Heart left ventricle (tissue), 16 donors: Measurements from ENCODE around the gene C3orf22. TPM values are rescaled to one million over a fixed set of nuclear protein-coding genes. Genes with fewer than 3 reads are reported as not detected.

Experiments used
- ATAC-seq, 4 donors: fragments of 200-7000 bp; cut with Tn5 transposase; one replicate each; pipeline ENCODE4 v1.9.1; 2020 to 2022; ENCODE audit warnings: moderate library complexity in 4 of 4, mild to moderate bottlenecking in 3 of 4, moderate number of reproducible peaks in 1 of 4
- DNase-seq, 5 donors: peaks; one replicate each; pipeline ENCODE4 v3.0.0-alpha.2; 2020
- H3K27ac ChIP-seq, 12 donors: fragments of 200-600 bp; sonication (generic) in 4 of 12; one replicate each; pipeline versions ENCODE4 v1.5.0 to v1.8.0; 2016 to 2022; ENCODE audit warnings: mild to moderate bottlenecking in 2 of 12
- H3K27me3 ChIP-seq, 9 donors: fragments of 200-600 bp; sonication (generic) in 2 of 9; one replicate each; pipeline versions ENCODE4 v1.5.1 to v1.8.0; 2016 to 2022; ENCODE audit warnings: mild to moderate bottlenecking in 3 of 9
- H3K36me3 ChIP-seq, 9 donors: fragments of 200-600 bp; sonication (generic) in 2 of 9; one replicate each; pipeline versions ENCODE4 v1.5.0 to v1.8.0; 2018 to 2022; ENCODE audit warnings: mild to moderate bottlenecking in 2 of 9
- H3K4me1 ChIP-seq, 12 donors: fragments of 200-600 bp; sonication (generic) in 4 of 12; one replicate each; pipeline versions ENCODE4 v1.5.0 to v1.8.0; 2016 to 2022; ENCODE audit warnings: mild to moderate bottlenecking in 3 of 12
- H3K4me3 ChIP-seq, 12 donors: fragments of 200-600 bp; sonication (generic) in 4 of 12; one replicate each; pipeline versions ENCODE4 v1.5.0 to v1.8.0; 2017 to 2022; ENCODE audit warnings: mild to moderate bottlenecking in 9 of 12, moderate library complexity in 4 of 12
- H3K9me3 ChIP-seq, 12 donors: fragments of 200-600 bp; sonication (generic) in 4 of 12; one replicate each; pipeline versions ENCODE4 v1.5.0 to v1.8.0; 2016 to 2022; ENCODE audit warnings: mild to moderate bottlenecking in 1 of 12
- POLR2A ChIP-seq, 2 donors: fragments of 450-650 bp; IDR thresholded peaks; one replicate each; pipeline ENCODE4 v1.6.1; 2017; ENCODE audit warnings: antibody characterized with exemption in 2 of 2, mild to moderate bottlenecking in 2 of 2, moderate library complexity in 2 of 2
- WGBS, 4 donors: extraction: QIAGEN DNeasy Blood & Tissue Kit in 2 of 4; methylation state at CpG; one replicate each; pipeline versions ENCODE4 v1.1.5 to v1.1.7; 2013 to 2018; 5-methylcytosine and 5-hydroxymethylcytosine counted together
- intact Hi-C, 10 donors: fragments of 100-400 bp; cut with DNase I; formaldehyde crosslinking; loops; one replicate each; pipeline versions ENCODE4 v1.11.1 to v1.14.2; 2022
- polyA plus RNA-seq, 2 donors: library from polyadenylated mRNA; stranded (reverse); fragments of 200-250 nt; gene quantifications; one replicate each; pipeline ENCODE4 v1.2.3, GENCODE V29; 2013
- total RNA-seq, 9 donors: library from RNA; depleted of rRNA in 2 of 9; stranded (reverse); fragments of >200 nt in 2 of 9; fragmentation: NEBNext Ultra II Directional in 3 of 9; extraction: Animal tissue kit (Norgen Biotek cat#: 25700) in 3 of 9; gene quantifications; one replicate each; pipeline versions ENCODE4 v1.1.0 to v1.2.4, GENCODE V29; 2016 to 2023
- TF ChIP-seq, protein P1 (sequence below), 12 donors: fragments of 200-600 bp; sonication (generic) in 4 of 12; IDR thresholded peaks; one replicate each; pipeline versions ENCODE4 v1.5.0 to v1.8.0; 2018 to 2022; ENCODE audit warnings: antibody characterized with exemption in 12 of 12, mild to moderate bottlenecking in 5 of 12
- donor health status: ischemic (EF 13 %, LVEDD 7.1; RV severe dilation, severe dysfunction).
- donor health status: healthy with polysubstance abuse.
- donor health status: DM: no; HTN: yes; CAD: no.
- donor health status: DM: no; HTN: no; CAD: no.
- donor health status: ischemic (EF 25% LVEDD 6.9; RV normal size, moderate dysfunction).
- donor health status: ischemic (EF 25% LVEDD 5.7; RV mildly dilated, moderate dysfunction).
- donor health status: healthy.
- donor health status: DM: yes; HTN: yes; CAD: no.
- donor health status: ischemic (EF 35%, LVEDD 5.7; RV mildly dilated, moderate dysfunction).
- donor health status: nonischemic (EF 11% LVEDD 7.7; RV severe dilation, severe dysfunction).
- donor health status: DM: yes; HTN: yes; CAD: no.
- donor health status: PGD.
- donor health status: ischemic (EF 29% LVEDD 5.4; RV normal size, mild dysfunction).
- donor health status: nonischemic (EF 23%, LVEDD 6.1; RV moderate dilation, normal function).

The C3orf22 gene
- total and polyA plus RNA-seq, 11 donors, result not detected

DNA sequence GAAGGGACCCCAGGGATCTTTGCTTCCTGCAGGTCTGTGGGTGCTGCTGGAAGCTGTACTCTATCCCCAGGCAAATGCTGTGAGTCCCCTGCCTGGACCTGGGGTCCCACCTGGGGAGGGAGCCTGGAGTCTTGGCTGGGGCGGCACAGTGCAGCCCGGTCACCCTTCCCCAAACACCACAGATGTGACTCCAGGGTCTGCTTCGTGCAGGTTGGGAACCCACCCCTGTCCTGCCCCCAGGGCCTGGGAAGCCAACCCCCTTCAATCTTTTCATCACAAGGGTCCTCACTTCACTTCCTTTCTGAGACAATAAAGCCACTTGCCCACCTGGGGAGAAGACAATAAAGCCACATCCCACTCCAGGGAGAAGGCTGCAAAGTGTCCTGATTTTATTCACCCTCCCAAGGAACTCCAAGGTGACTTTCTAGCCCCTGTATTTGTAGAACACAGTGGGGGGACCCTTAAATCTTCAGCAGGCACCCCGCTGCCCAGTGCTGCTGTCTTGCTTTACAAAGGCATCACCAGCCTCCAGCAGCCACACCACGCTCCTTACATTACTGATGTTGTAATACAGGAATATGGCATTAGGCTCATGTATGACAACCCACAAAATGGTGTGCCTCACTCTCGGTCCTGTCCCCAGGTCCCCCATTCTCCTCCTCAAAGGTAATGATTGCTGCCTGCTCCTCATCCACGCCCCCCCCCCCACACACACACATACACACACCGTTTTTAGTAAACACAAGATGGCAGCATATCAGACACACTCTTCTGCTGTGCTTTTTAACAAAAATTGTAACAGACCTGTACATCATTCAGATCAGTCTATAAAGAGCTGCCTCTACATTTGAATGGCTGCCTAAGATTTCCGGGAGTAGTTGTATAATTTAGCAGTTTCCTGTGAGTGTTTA, 9.9 kb downstream of the C3orf22 start:
- no peak for ATAC-seq
- no peaks in the 10 kb centered on the region for H3K9me3 ChIP-seq
- peak; percentile 5 to 40 (median 7) for DNase-seq
- peaks cover 0 to 3% (median 0%) of the 10 kb centered on the region in 12 donors for H3K4me1 ChIP-seq
- peaks cover 0 to 4% (median 0%) of the 10 kb centered on the region in 9 donors for H3K27me3 ChIP-seq
- H3K4me3 ChIP-seq, result no peak overlapping the region
- no peak overlapping the region for H3K27ac ChIP-seq
- H3K36me3 ChIP-seq, result no peaks in the 10 kb centered on the region
- WGBS, 4 donors, result 58 to 67% (median 62%) methylated on average over 9 of the region's 9 CpGs
- TF ChIP-seq, protein P1, sequence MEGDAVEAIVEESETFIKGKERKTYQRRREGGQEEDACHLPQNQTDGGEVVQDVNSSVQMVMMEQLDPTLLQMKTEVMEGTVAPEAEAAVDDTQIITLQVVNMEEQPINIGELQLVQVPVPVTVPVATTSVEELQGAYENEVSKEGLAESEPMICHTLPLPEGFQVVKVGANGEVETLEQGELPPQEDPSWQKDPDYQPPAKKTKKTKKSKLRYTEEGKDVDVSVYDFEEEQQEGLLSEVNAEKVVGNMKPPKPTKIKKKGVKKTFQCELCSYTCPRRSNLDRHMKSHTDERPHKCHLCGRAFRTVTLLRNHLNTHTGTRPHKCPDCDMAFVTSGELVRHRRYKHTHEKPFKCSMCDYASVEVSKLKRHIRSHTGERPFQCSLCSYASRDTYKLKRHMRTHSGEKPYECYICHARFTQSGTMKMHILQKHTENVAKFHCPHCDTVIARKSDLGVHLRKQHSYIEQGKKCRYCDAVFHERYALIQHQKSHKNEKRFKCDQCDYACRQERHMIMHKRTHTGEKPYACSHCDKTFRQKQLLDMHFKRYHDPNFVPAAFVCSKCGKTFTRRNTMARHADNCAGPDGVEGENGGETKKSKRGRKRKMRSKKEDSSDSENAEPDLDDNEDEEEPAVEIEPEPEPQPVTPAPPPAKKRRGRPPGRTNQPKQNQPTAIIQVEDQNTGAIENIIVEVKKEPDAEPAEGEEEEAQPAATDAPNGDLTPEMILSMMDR (IDR thresholded peaks at IDR 0.05), result no peak
- no peak for TF ChIP-seq POLR2A (IDR thresholded peaks at IDR 0.05)
- intact Hi-C loops, result no loop called here

DNA sequence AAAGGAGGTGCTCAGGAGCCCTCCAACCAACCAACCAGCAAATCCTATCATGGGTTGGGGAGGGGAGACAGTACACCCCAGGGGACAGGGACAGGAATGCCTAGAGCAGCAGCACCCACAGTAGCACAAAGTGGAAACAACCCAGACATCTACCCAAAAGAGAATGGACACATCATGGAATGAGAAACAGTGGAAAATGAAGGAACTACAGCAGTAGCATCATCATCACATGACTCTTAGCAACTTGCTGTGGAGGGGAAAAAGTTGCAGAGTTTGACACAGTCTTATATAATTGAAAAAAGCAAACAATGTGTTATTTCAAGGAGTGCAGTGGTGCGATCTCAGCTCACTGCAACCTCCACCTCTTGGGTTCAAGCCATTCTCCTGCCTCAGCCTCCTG, 11.0 kb downstream of the C3orf22 start:
- no peak for ATAC-seq
- no peak overlapping the region for H3K4me3 ChIP-seq
- DNase-seq, result peak in 1 of 5 donors; percentile 4
- H3K4me1 ChIP-seq, result peaks cover 0 to 3% (median 0%) of the 10 kb centered on the region in 12 donors
- 72 to 86% (median 82%) methylated on average over 1 of the region's 1 CpG for WGBS, 4 donors
- peaks cover 0 to 10% (median 2%) of the 10 kb centered on the region in 9 donors for H3K27me3 ChIP-seq
- TF ChIP-seq, protein P1 (IDR thresholded peaks at IDR 0.05), result no peak
- TF ChIP-seq POLR2A (IDR thresholded peaks at IDR 0.05), result no peak
- H3K27ac ChIP-seq, result no peak overlapping the region
- H3K36me3 ChIP-seq, result no peaks in the 10 kb centered on the region
- intact Hi-C loops, result no loop called here
- no peaks in the 10 kb centered on the region for H3K9me3 ChIP-seq

DNA sequence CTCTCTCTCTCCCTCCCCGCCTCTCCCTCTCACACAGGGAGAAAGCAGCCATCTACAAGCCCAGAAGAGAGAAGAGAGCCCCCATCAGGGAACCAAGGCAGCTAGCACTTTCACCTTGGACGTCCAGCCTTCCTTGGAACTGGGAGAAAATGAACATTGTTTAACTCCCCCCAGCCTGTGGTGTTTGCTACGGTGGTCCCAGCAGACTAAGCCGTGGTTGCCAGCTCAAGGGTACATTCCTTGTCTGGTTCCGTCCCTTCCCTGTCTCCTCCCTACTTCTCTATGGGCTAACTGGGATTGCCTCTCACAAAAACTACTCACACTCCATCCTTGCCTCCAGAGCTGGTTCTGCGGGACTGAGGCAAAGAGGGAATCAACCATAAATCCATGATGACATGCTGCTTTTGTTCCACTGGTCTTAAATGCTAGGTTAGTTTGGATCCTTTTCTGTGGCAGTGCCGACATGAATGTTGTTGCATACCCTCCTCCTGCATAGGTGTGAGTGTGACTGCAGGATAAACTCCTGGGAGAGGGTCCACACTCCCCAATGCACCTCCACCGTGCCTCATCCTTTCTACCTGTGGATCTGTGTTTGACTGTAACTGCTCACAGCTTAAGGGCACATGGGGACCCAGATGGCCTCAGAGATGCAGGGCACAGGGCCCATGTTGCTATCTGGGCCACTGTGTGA, 12.0 kb downstream of the C3orf22 start:
- ATAC-seq (no peak), DNase-seq (peak in 1 of 5 donors; percentile 3)
- Histone ChIP-seq H3K4me1 (peaks cover 0 to 9% (median 0%) of the 10 kb centered on the region in 12 donors), H3K27me3 (peaks cover 4 to 20% (median 11%) of the 10 kb centered on the region in 9 donors), H3K36me3 (no peaks in the 10 kb centered on the region), H3K27ac (no peak overlapping the region), H3K9me3 (no peaks in the 10 kb centered on the region), H3K4me3 (no peak overlapping the region)
- 73 to 80% (median 78%) methylated on average over 8 of the region's 8 CpGs for WGBS, 4 donors
- TF ChIP-seq POLR2A (IDR thresholded peaks at IDR 0.05), result no peak
- TF ChIP-seq, protein P1 (IDR thresholded peaks at IDR 0.05), result no peak
- intact Hi-C loops, result no loop called here

DNA sequence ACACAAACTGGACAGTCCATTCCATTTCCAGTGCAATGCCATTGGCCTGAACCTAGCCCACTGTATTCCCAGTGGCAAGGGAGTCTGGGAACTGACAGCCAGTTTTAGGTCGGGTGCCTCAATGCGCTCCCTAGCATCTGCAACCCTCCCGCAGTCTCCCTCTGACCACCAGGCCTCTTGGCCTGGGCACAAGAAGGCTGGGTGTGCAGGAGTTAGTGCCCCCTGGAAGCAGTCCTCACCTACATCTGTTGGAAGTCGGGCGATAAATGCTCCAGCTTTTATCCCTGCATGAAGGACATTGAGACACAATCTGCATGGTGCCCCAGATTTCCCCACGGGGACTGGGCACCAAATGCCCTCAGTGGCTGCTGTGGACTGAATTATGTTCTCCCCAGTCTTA, 12.7 kb downstream of the C3orf22 start:
- Histone ChIP-seq H3K27ac (no peak overlapping the region), H3K4me3 (no peak overlapping the region), H3K36me3 (no peaks in the 10 kb centered on the region), H3K27me3 (peaks cover 4 to 26% (median 15%) of the 10 kb centered on the region in 9 donors), H3K9me3 (no peaks in the 10 kb centered on the region), H3K4me1 (peaks cover 0 to 8% (median 0%) of the 10 kb centered on the region in 12 donors)
- no peak for ATAC-seq
- intact Hi-C loops, result no loop called here
- 83 to 93% (median 87%) methylated on average over 6 of the region's 6 CpGs for WGBS, 4 donors
- TF ChIP-seq POLR2A (IDR thresholded peaks at IDR 0.05), result no peak
- TF ChIP-seq, protein P1 (IDR thresholded peaks at IDR 0.05), result no peak
- peak in 2 of 5 donors; percentile 9 to 11 for DNase-seq
